Hematopoietic multipotent progenitor cell treated with erythropoietin and hydrocortisone succinate and interleukin-3 and kit ligand, for 8 days (in vitro differentiated cells): ENCODE data around the gene TTLL10.
A peak's percentile ranks its signal among the peaks of the same experiment; 100 is the strongest.

ENCODE experiments used
- DNase-seq: peaks from one replicate; pipeline ENCODE4 v3.0.0-alpha.2; 2015

Gene TTLL10

GRCh38 chr1:1225238-1225845, 51.7 kb downstream of the TTLL10 start:
- no peak for DNase-seq

DNA sequence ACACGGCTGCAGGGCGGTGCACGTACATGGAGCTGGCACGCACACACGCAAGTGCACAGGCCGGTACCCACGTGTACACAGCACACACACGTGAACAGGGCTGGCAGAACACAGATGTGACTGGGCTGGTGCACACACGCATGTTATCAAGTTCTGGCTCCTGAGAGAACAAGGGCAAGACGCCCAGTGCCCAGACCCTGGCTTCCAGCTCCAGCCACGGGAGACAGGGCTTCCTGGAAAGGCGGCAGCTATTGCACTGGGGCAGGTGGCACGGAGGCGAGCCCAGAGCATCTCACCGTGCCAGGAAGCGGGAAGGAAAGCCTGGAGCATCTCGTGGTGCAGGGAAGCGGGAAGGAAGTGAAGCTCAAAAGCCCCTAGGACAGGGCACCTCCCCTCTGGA, 52.2 kb downstream of the TTLL10 start:
- DNase-seq: no peak

DNA sequence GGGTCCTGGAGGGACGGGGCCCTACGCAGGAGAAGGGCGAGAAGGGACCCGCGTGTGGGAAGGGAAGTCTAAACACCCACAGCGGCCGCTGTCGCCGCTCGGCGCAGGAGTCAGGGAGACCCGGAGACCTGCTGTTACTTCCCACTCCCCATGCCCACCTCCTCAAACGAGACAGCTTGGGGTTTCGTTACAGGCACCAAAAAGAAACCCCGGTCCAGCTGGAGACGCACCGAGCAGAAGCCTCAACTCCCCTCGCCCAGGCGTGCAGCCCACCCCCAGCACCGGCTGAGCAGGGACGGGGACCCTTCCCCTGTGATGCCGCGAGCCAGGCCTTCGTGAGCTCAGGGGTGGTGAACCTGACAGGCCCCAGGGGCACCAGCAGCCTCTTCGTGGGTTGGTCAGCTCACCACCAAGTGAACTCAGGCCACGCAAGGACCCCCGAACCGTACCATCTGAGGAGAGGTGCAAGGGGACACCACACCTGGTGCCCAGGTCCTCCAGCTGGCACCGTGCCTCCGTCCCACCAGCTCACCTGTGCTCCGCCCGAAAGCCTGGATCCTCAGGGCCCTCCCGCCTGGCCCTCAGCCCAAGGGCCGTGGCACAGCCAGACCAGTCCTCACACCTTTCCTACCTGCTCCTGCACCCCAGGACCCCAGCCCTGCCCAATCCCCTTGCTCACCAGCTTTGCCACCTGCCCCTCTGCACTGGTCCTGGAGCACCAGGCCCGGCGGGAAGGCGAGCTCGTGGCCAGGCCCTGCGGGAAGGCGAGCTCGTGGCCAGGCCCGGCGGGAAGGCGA, 53.1 kb downstream of the TTLL10 start:
- no peak for DNase-seq

DNA sequence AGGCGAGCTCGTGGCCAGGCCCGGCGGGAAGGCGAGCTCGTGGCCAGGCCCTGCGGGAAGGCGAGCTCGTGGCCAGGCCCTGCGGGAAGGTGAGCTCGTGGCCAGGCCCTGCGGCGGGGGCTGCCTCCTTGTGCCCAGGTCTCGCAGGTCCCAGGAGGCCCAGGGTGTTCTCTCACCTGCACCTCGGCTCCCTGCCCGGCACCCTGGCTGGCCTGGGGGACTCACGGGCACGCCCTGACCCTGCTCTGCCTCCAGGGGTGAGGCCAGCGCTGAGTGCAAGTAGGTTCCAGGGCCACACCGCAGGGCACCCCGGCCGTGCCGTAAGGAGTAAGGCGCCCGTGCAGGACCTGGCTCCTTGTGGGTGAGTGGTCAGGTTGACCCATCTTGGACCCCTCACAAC, 53.7 kb downstream of the TTLL10 start:
- DNase-seq: no peak

DNA sequence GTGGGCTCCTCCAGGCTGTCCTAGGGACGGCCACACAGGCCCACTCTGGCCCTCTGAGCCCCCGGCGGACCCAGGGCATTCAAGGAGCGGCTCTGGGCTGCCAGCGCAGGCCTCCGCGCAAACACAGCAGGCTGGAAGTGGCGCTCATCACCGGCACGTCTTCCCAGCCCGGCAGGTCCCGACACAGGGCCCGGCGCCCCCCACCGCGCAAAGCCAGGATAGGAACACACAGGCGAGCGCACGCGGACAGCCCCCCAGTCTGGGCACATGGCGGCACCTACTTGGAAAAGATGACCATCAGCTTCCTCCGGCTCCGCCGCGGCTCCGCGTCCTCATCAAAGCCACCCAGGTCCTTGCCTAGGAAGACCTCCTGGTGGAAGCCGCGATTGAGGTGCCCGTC, 54.5 kb downstream of the TTLL10 start:
- no peak for DNase-seq

GRCh38 chr1:1228596-1229321, 55.1 kb downstream of the TTLL10 start:
- no peak for DNase-seq

DNA sequence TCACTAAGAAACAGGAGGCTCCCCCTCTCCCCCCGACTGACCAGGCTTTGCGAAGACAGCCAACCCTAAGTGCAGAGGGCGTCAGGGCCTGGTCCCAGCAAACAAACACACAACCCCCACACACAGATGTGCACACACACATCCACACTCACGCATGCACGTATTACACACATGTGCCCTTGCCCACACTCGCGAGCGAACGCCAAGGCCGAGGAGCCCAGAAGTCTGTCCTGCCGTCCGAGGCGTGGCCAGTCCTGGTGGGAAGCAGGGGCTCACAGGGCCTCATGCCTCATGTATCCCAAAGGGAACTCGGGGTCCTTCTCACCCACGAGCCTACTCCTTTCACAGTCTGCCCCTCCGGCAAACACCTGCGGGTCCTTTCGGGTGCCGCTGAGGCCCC, 56.1 kb downstream of the TTLL10 start:
- DNase-seq: no peak

DNA sequence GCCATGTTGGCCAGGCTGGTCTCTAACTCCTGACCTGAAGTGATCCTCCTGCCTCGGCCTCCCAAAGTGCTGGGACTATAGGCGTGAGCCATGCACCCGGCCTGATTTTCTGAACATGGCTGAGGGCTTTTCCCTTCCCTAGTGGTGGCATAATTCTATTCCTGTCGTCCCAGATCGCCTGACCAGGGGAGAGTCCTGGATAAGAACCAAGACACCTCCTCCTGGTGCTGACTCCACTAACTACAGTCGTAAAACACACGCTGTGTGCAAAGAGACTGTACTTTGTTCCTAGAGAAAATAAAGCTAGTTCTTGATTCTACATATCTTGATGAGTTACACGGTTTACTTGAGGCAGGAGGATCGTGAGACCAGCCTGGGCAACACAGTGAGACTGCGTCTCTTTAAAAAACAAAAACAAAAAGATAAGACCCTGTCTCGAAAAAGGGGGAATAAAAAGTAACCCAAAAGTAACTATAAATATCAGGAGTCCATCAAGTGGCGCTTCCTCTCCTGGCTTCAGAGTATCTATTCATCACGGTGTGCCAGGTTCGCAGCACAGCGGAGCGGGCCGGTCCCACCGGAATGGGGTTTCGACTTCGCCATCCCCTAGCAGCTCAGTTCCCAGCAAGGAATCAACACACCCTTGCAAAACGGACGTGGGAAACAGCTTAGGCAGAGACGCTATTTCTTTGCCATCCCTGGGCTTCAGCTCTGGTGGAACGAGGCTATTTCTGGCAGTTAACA, 57.1 kb downstream of the TTLL10 start:
- peak; percentile 68 for DNase-seq

DNA sequence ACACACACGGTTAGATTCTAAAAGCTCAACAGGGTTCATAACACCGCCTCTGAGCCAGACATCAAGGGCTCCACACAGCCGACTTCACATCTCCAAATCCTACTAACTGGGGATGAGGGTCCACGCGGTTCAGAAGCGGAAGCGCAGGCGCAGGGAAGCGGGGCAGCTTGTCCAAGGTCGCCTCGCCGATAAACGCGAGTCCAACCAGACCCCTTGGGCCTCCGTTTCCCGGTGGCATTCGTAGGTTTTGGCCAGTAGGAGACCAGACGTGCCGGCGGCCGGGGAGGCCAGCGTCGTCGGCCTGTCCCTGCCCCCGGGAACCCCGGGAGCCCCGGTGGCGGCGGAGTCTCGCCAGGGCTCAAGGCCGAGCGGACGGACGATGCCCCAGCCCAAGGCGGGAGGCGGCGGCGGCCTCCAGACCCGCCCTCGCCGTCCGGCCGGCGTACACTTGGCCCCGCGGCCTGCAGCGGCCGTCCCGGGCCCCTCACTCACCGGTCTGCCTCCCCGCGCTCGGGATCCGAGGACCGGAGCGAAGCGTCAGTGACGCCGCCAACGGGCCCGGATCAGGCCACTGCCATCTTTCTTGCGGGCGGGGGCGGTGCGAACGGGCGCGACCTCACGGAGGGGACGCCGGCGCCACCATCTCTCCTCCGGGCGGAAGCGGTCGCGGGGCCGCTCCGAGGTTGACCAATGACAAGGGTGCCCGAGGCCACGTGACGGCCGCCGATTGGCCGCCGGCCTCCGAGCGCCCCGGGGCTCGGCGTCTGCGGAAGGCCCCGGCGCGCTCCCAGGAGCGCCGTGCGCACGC, 57.9 kb downstream of the TTLL10 start, which contains the start of gene SDF4:
Gene SDF4, minus strand, starts transcription at position 602 of the 808 bp plus-strand sequence. CDS start 3,229 bp downstream, outside the sequence.
- DNase-seq: peak; percentile 94

GRCh38 chr1:1232208-1232795, 58.6 kb downstream of the TTLL10 start, which contains the start of gene B3GALT6:
B3GALT6 (plus strand) TSS chr1:1232237; CDS start chr1:1232279, 42 bp downstream.
- no peak for DNase-seq

DNA sequence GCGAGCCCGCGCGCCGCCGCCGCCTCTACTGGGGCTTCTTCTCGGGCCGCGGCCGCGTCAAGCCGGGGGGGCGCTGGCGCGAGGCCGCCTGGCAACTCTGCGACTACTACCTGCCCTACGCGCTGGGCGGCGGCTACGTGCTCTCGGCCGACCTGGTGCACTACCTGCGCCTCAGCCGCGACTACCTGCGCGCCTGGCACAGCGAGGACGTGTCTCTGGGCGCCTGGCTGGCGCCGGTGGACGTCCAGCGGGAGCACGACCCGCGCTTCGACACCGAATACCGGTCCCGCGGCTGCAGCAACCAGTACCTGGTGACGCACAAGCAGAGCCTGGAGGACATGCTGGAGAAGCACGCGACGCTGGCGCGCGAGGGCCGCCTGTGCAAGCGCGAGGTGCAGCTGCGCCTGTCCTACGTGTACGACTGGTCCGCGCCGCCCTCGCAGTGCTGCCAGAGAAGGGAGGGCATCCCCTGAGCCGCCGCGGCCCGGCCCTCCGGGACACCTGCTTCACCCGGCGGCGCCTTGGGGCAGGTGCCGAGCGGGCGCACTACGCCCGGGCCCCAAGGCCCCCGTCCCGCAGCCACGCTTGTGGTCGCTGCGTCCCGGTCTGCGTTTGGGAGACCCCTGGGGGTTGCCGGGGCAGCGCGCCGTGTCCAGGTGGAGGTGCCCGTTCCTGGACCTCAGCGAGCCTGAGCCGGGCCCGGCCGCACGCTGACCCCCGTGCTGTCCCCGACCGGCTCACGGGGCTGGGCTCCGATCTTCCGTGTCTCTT, 59.3 kb downstream of the TTLL10 start:
- DNase-seq: no peak

- no peak for DNase-seq
Measured at GRCh38 chr1:1233567-1233892, 59.9 kb downstream of the TTLL10 start.

DNA sequence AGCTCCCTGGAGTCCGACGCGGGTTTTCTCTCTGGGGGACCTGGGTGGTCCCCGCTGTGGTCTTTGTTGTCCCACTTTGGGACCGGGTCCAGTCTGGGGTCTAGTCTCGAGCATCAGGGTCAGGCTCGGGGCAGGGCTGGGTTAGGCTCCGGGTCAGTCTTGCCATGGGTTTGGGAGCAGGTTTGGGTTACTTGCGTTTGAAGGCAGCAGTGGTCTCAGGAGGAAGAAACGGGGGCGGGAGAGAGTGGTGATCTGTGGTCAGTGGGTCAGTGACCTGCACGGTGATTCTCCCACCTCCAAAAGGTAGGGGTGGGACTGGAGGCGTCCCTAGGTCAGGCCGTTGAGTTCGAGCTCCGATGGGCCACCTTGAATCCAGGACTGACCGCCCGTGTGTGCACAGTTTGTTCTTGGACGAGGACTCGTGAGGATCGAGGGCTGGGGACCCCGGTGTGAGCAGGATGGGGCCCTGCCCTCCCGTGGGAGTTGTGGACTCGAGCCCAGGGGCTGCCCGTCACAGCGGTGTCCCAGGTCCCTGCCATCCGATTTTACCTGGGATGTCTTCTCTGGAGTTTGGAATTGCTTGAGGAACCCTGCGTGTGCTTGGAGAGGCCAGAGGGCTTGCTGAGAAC, 60.6 kb downstream of the TTLL10 start:
- DNase-seq: no peak

- no peak for DNase-seq
Measured at GRCh38 chr1:1235016-1235744, 61.5 kb downstream of the TTLL10 start.

DNA sequence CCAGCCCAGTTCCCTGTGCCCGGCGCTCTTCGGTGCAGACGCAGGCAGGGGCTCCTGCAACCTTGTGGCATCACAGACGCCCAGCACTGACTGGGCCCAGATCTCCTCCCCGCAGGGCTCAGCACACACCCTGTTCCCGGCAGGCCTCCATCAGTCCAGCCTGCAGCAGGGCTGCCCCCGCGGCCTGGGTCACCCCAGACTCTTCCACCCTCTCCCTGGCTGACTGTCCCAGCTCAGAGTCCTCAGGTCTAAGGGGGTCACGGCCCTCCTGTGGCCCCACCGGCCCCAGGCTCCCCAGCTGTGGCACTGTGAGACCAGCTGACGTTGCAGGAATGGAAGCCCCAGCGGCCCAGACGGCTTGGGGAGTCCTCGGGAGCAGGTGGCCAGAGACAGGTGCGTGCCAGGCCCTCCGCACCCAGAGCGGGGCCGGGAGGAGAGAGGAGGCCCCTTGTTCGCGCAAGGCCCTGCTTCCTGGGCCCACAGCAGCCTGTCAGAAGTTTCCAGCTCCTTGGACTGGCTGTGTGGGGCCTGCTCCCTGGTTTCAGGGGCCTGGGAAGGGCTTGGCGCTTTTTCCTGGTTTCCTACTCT, 62.6 kb downstream of the TTLL10 start:
- DNase-seq: no peak

DNA sequence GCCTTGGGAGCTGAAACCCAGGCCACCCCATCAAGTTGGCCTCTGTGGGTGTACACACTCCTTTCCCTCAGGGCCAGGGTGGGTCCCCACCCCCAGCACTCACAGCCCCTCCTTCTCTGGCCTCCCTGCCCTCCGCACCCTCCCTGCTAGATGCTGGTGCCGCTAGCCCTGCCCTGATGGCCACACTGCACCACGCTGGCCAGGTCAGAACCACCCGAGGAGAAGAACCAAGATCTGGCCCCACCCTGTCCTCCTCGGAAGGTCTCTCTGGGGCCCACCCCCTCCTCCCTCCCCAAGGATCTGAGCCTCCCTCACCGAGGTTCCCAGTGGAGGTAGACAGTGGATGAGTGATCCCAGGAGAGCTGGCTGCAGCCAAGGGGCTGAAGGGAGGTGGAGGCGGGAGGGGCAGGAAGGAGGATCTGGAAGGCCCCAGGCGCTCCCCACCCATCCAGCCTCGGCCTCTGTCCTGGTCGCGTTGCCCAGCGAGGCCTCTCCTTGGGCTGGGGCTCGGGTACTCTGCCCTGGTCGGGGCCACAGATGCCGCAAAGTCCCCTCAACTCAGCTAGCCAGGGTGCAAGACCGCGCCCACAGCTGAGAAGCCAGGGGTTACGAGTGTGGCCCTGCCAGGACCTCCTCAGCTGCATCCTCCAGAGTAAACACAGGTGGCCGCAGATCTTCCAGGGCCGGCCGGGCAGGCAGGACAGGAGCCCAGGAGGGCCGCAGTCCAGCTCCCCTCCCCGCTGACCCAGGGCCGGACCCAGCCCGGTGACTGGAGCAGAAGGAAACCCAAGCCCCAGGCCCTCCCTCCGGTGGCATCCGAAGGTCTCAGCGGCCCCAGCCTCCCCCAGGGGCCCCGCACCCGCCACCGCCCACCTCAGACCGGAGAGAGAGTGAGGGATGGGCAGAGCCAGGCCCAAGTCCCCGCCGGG, 63.5 kb downstream of the TTLL10 start:
- no peak for DNase-seq

- DNase-seq: no peak
Measured at GRCh38 chr1:1237874-1238701, 64.4 kb downstream of the TTLL10 start.
